ENCODE measurements around the gene SLC26A5. TPM values are rescaled to one million over a fixed set of nuclear protein-coding genes. Genes with fewer than 3 reads are reported as not detected.

The SLC26A5 gene
- total RNA-seq, 1 donor from 2014 or later: not detected

DNA sequence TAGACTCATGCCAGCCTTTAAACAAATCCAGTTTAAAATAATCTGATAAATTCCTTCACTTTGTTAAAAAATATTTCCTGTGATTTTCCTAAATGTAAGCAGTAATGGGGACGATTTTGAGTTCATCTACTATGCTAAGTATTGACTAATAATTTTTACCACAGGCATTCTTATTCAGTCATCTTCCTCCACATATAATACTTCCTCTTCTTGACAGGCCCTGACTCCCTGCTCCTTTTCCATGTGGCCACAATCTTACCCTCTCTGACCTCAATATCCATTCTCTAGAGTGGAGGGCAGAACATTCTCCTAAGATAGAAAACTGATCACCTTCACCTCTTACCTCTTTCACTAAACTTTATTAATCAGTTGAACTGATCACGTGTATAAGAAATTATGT lies 109.2 kb downstream of the SLC26A5 start:
- no peak for DNase-seq (ENCODE audit: extremely low spot score in 2 of 2)
- H3K9me3 ChIP-seq: no peaks in the 10 kb centered on the region
- TF ChIP-seq POLR2A (IDR thresholded peaks at IDR 0.05): no peak
- TF ChIP-seq, protein P1, sequence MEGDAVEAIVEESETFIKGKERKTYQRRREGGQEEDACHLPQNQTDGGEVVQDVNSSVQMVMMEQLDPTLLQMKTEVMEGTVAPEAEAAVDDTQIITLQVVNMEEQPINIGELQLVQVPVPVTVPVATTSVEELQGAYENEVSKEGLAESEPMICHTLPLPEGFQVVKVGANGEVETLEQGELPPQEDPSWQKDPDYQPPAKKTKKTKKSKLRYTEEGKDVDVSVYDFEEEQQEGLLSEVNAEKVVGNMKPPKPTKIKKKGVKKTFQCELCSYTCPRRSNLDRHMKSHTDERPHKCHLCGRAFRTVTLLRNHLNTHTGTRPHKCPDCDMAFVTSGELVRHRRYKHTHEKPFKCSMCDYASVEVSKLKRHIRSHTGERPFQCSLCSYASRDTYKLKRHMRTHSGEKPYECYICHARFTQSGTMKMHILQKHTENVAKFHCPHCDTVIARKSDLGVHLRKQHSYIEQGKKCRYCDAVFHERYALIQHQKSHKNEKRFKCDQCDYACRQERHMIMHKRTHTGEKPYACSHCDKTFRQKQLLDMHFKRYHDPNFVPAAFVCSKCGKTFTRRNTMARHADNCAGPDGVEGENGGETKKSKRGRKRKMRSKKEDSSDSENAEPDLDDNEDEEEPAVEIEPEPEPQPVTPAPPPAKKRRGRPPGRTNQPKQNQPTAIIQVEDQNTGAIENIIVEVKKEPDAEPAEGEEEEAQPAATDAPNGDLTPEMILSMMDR (IDR thresholded peaks at IDR 0.05): no peak
- no peak for TF ChIP-seq POLR2AphosphoS5 (IDR thresholded peaks at IDR 0.05; ENCODE audit: insufficient read depth in 1 of 2, low read depth in 1 of 2)
- intact Hi-C loops (cut with DNase I): no loop called here
- no peak overlapping the region for H3K4me3 ChIP-seq
- peaks cover 0 to 53% of the 10 kb centered on the region in 2 donors for H3K36me3 ChIP-seq
- no peaks in the 10 kb centered on the region for H3K27me3 ChIP-seq
- peaks cover 2% of the 10 kb centered on the region for H3K4me1 ChIP-seq
- no peak overlapping the region for H3K27ac ChIP-seq

- Histone ChIP-seq H3K27me3 (no peaks in the 10 kb centered on the region), H3K4me3 (no peak overlapping the region), H3K27ac (no peak overlapping the region), H3K9me3 (no peaks in the 10 kb centered on the region), H3K4me1 (no peaks in the 10 kb centered on the region), H3K36me3 (peaks cover 0 to 52% of the 10 kb centered on the region in 2 donors)
- DNase-seq (ENCODE audit: extremely low spot score in 2 of 2): no peak
- intact Hi-C loops (cut with DNase I): no loop called here
- TF ChIP-seq POLR2A (IDR thresholded peaks at IDR 0.05): no peak
- TF ChIP-seq, protein P1 (IDR thresholded peaks at IDR 0.05): no peak
- TF ChIP-seq POLR2AphosphoS5 (IDR thresholded peaks at IDR 0.05; ENCODE audit: insufficient read depth in 1 of 2, low read depth in 1 of 2): no peak
Measured at GRCh38 chr7:103325744-103326143, 120.3 kb downstream of the SLC26A5 start.

Small RNAs within 50 kb of the gene (small RNA-seq; reads per million reads assigned to genes)
- gene RF00019 (not detected), gene RPS29P16 (not detected)

Other genes with a start within 250 kb of the SLC26A5 start
- gene PMPCB, start 148.8 kb downstream of the SLC26A5 start, total RNA-seq: 28.7 TPM
- gene DNAJC2, start 101.4 kb downstream of the SLC26A5 start, total RNA-seq: 12.0 TPM
- 63.3 TPM for gene PSMC2, start 98.6 kb downstream of the SLC26A5 start, total RNA-seq

Data from vagina (tissue), 2 donors.